K562 (cell line): ENCODE measurements around the gene EPHA10.

Experiments
- NR1H2 ChIP-seq: sonication (generic); formaldehyde crosslinking; IDR thresholded peaks from 2 replicates; pipeline ENCODE4 v1.4.0; 2020; ENCODE audit warnings: mild to moderate bottlenecking, missing genetic modification reagents
- TF ChIP-seq, protein P1 (sequence below): fragments of 250-450 bp; sonication (Bioruptor Pico); IDR thresholded peaks from 2 replicates; pipeline ENCODE4 v1.8.0; 2021; ENCODE audit warnings: moderate library complexity, mild to moderate bottlenecking, inconsistent platforms

DNA sequence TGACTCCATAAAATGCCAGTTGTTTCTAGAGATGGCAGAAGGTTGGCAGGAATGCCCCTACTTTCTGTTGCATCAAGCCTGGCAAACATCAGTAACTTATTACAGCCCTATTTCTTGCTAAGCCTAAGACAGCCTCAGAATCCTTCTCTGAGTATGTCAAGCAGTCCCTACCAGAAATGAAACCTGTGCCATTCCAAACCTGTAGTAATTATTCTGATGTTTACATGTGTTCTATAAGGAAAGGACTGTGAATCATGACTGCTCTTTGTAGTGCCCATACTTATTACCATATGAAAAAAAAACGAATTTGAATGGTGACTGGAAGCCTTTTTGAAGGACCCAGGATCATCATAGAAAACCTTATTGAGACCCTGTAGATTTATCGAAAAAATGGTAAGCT lies 67.2 kb downstream of the EPHA10 start:
- TF ChIP-seq, protein P1, sequence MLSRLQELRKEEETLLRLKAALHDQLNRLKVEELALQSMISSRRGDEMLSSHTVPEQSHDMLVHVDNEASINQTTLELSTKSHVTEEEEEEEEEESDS (CRISPR knock-in tag), result no peak
- TF ChIP-seq NR1H2 (CRISPR knock-in tag), result no peak
